Mesenteric fat pad (tissue), 1 donor: Measurements from ENCODE around the gene SRPK1. TPM values are rescaled to one million over a fixed set of nuclear protein-coding genes. Genes with fewer than 3 reads are reported as not detected.
"Not testable (repeated sequence)": the region's sequence is repeated elsewhere in the genome, so short reads cannot be mapped to it uniquely, and the experiment has no call there.

Experiments used
- DNase-seq: peaks from one replicate; pipeline ENCODE4 v3.0.0-alpha.2; 2020; ENCODE audit warnings: low spot score
- total RNA-seq: library from RNA; stranded (reverse); fragmentation: NEBNext Ultra II Directional; extraction: Animal tissue kit (Norgen Biotek cat#: 25700); gene quantifications from one replicate; pipeline ENCODE4 v1.2.1, GENCODE V29; 2021
- donor health status: DM: yes; HTN: yes; CAD: no.

Gene SRPK1
- total RNA-seq, 1 donor from 2014 or later, result 32.9 TPM

- DNase-seq, result not testable (repeated sequence)
These were observed 11.0 kb upstream of the SRPK1 start for GRCh38 chr6:35931873-35932272.

GRCh38 chr6:35931120-35931561, 10.2 kb upstream of the SRPK1 start:
- DNase-seq, result no peak

- no peak for DNase-seq
These were observed 8.7 kb upstream of the SRPK1 start for GRCh38 chr6:35929601-35930000.

GRCh38 chr6:35926509-35927215, 5.8 kb upstream of the SRPK1 start:
- DNase-seq, result no peak

GRCh38 chr6:35925961-35926360, 5.1 kb upstream of the SRPK1 start:
- no peak for DNase-seq

- DNase-seq, result no peak
These were observed 3.2 kb upstream of the SRPK1 start for GRCh38 chr6:35924146-35924545.

- DNase-seq, result no peak
These were observed 1.2 kb upstream of the SRPK1 start for GRCh38 chr6:35922139-35922554.

- no peak for DNase-seq
These were observed 809 bp downstream of the SRPK1 start for GRCh38 chr6:35919827-35920751.

- no peak for DNase-seq
These were observed 1.6 kb downstream of the SRPK1 start for GRCh38 chr6:35919085-35919826.

- DNase-seq, result not testable (repeated sequence)
These were observed 4.0 kb downstream of the SRPK1 start for GRCh38 chr6:35916893-35917292.

- DNase-seq, result no peak
These were observed 4.8 kb downstream of the SRPK1 start for GRCh38 chr6:35916056-35916455.

GRCh38 chr6:35914536-35914935, 6.4 kb downstream of the SRPK1 start:
- no peak for DNase-seq

GRCh38 chr6:35911871-35912653, 8.8 kb downstream of the SRPK1 start:
- no peak for DNase-seq

- not testable (repeated sequence) for DNase-seq
These were observed 11.3 kb downstream of the SRPK1 start for GRCh38 chr6:35909571-35909970.

- not testable (repeated sequence) for DNase-seq
These were observed 12.0 kb downstream of the SRPK1 start for GRCh38 chr6:35908753-35909401.

- DNase-seq, result no peak
These were observed 13.1 kb downstream of the SRPK1 start for GRCh38 chr6:35907750-35908149.

- DNase-seq, result no peak
These were observed 14.4 kb downstream of the SRPK1 start for GRCh38 chr6:35906499-35906846.

GRCh38 chr6:35905841-35906498, 14.9 kb downstream of the SRPK1 start:
- DNase-seq, result no peak

- DNase-seq, result no peak
These were observed 15.6 kb downstream of the SRPK1 start for GRCh38 chr6:35905141-35905785.
